Mammary epithelial cell (primary cell): ENCODE data around the gene FREM2.

ENCODE experiments used
- EZH2 ChIP-seq: IDR thresholded peaks from 2 replicates; pipeline ENCODE4 v1.6.1; 2012; ENCODE audit warnings: low read length, inconsistent platforms, borderline replicate concordance
- TF ChIP-seq, protein P1 (sequence below), 2 donors: IDR thresholded peaks in 1 of 2; conservative IDR thresholded peaks in 1 of 2; 2 replicates each; pipeline ENCODE4 v1.5.1; 2011 to 2012; ENCODE audit warnings: inconsistent platforms in 2 of 2, low read length in 2 of 2, mild to moderate bottlenecking in 2 of 2, control low read depth in 1 of 2, low read depth in 1 of 2; ENCODE audit not compliant: insufficient read depth in 1 of 2; ENCODE audit errors: extremely low read depth in 1 of 2

DNA sequence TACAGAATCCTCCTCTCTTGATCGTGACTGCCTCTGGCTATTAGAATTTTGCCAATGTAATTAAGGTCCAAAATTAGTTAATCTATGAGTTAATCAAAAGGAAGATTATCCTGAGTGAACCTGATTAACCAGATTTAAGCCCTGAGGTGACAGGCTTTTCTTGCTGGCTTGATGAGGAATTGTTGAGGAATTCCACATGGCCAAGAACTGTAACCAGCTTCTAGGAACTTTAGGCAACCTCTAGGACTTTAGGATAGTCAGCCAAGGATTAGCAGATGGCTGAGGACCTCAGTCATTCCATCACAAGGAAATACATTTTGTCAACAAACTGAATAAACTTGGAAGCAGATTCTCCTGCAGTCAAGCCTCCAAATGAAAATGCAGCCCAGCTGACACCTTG, 219.0 kb downstream of the FREM2 start:
- TF ChIP-seq, protein P1, sequence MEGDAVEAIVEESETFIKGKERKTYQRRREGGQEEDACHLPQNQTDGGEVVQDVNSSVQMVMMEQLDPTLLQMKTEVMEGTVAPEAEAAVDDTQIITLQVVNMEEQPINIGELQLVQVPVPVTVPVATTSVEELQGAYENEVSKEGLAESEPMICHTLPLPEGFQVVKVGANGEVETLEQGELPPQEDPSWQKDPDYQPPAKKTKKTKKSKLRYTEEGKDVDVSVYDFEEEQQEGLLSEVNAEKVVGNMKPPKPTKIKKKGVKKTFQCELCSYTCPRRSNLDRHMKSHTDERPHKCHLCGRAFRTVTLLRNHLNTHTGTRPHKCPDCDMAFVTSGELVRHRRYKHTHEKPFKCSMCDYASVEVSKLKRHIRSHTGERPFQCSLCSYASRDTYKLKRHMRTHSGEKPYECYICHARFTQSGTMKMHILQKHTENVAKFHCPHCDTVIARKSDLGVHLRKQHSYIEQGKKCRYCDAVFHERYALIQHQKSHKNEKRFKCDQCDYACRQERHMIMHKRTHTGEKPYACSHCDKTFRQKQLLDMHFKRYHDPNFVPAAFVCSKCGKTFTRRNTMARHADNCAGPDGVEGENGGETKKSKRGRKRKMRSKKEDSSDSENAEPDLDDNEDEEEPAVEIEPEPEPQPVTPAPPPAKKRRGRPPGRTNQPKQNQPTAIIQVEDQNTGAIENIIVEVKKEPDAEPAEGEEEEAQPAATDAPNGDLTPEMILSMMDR (conservative IDR thresholded peaks at IDR 0.05 in 1 of 2, IDR thresholded peaks at IDR 0.05 in 1 of 2; ENCODE audit: extremely low read depth in 1 of 2, insufficient read depth in 1 of 2, low read depth in 1 of 2, low read length in 2 of 2), result no peak
- TF ChIP-seq EZH2, result no peak
